Measurements from ENCODE around the gene SPRED3.
"Not testable (repeated sequence)": the region's sequence is repeated elsewhere in the genome, so short reads cannot be mapped to it uniquely, and the experiment has no call there.

Gene SPRED3

DNA sequence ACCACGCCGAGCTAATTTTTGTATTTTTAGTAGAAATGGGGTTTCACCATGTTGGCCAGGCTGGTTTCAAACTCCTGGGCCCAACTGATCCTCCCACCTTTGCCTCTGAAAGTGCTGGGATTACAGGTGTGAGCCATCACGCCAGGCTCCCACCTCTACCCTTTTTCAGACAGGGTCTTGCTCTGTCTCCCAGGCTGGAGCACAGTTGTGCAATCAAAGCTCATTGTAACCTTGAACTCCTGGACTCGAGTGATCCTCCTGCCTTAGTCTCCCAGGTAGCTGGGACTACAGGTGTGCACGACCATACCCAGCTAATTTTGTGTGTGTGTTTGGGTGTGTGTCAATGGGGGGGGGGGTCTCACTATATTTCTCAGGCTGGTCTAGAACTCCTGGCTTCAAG lies 35.8 kb downstream of the SPRED3 start:
- H3K4me3 ChIP-seq (ENCODE audit: low read depth, low read length), result no peak overlapping the region
- H3K4me1 ChIP-seq (ENCODE audit: control insufficient read depth, insufficient read depth, low read length), result peaks cover 13% of the 10 kb centered on the region
- no peak overlapping the region for H3K9ac ChIP-seq (ENCODE audit: low read length)
- no peaks in the 10 kb centered on the region for H3K9me3 ChIP-seq (ENCODE audit: control insufficient read depth, insufficient read depth, low read depth, low read length)
- no peak overlapping the region for H3K27ac ChIP-seq (ENCODE audit: low read depth, low read length)
- H3K27me3 ChIP-seq (ENCODE audit: control insufficient read depth, insufficient read depth, low read length), result no peaks in the 10 kb centered on the region
- no peaks in the 10 kb centered on the region for H3K36me3 ChIP-seq (ENCODE audit: control insufficient read depth, insufficient read depth, low read length)

DNA sequence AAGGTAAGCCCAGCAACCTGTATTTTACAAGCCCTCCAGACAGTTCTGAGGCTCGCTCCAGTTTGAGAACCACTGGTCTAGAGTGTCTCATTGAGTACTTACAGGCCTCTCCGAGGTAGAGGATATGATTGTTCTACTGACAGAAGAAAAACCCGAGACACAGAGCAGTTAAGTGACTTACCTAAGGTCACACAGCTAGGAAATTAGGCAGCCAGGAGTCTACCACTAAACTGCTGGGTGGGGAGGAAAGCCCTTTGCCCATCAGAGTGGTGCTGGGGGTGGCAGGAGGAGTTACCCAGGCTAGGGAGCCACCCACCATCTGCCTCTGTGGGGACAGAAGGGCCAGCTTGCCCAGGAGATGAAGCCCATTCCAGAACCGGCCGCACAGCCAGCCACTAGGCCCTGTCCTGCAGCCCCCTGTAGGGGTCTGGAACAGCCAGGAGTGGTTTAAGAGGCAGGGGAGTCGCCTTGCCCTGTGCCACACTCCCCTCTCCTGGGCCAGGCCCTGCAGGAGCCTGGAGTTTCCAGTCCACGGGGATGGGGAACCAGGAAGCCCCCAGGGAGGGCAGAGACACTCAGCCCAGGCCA lies 36.8 kb downstream of the SPRED3 start:
- Histone ChIP-seq H3K4me3 (ENCODE audit: low read depth, low read length) (no peak overlapping the region), H3K9me3 (ENCODE audit: control insufficient read depth, insufficient read depth, low read depth, low read length) (no peaks in the 10 kb centered on the region), H3K27me3 (ENCODE audit: control insufficient read depth, insufficient read depth, low read length) (no peaks in the 10 kb centered on the region), H3K27ac (ENCODE audit: low read depth, low read length) (no peak overlapping the region), H3K36me3 (ENCODE audit: control insufficient read depth, insufficient read depth, low read length) (no peaks in the 10 kb centered on the region), H3K9ac (ENCODE audit: low read length) (peak overlapping the region; percentile 29), H3K4me1 (ENCODE audit: control insufficient read depth, insufficient read depth, low read length) (peaks cover 13% of the 10 kb centered on the region)

DNA sequence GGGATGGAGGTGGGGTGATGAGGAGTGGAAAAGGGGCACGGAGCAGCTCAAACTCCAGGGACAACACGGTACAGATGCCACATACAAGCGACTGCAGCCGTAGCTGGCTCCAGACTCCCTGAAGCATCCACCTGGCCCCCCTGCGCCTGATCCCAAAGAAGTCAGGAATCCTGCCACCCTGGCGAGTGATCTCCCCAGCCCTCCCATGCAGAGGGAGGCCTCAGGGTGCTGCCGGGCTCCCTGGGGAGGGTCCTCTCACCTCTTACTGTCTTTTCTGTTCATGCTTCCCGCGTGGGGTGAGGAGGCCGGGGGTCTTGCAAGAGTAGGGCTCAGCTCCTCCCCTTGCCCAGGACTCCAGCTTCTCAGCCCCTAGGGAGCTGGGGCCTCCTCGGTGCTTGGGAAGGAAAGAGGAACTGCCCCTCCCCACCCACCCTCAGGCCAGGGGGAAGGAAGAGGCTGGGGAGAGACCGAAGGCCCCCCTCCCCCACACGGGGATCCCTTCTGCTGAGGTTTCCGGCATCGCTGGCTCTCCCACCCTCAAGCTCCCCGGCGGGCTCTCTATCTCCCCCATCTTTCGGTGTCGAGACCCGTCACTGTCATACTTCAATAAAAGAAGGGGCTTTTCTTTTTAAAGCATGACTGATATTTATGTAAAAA lies 37.4 kb downstream of the SPRED3 start, which contains the start of gene RASGRP4:
Gene RASGRP4, minus strand, starts transcription at position 410 of the 657 bp plus-strand sequence. Its CDS starts 128 bp downstream, at position 282.
- Histone ChIP-seq H3K4me3 (ENCODE audit: low read depth, low read length) (peak within 1 kb of the TSS; percentile 27; the same call in 1 of the 2 replicates), H3K9ac (ENCODE audit: low read length) (peak within 1 kb of the TSS; percentile 29), H3K27me3 (ENCODE audit: control insufficient read depth, insufficient read depth, low read length) (no peaks in the 10 kb centered on the region), H3K27ac (ENCODE audit: low read depth, low read length) (no peak within 1 kb of the TSS), H3K9me3 (ENCODE audit: control insufficient read depth, insufficient read depth, low read depth, low read length) (no peaks in the 10 kb centered on the region), H3K4me1 (ENCODE audit: control insufficient read depth, insufficient read depth, low read length) (peaks cover 13% of the 10 kb centered on the region), H3K36me3 (ENCODE audit: control insufficient read depth, insufficient read depth, low read length) (no peaks in the 10 kb centered on the region)

DNA sequence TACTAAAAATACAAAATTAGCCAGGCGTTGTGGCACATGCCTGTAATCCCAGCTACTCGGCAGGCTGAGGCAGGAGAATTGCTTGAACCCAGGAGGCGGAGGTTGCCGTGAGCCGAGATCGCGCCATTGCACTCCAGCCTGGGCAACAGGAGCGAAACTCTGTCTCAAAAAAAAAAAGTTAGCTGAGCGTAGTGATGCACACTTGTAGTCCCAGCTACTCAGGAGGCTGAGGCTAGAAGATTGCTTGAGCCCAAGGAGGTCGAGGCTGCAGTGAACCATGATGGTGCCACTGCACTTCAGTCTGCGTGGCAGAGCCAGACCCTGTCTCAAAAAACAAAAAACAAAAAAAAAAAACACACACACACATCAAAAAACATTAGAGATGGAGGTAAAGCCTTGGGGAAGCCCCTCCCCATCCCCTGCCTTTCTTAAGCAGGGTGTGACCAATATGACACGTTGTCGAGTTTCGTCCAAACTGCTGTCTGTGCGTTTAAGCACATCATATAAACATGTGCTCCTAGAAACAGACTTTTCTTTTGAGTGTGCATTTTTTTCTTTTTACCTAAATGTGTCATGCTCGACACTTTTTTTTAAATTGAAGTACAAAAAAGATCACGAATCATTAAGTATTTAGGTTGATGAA lies 38.7 kb downstream of the SPRED3 start:
- H3K9me3 ChIP-seq (ENCODE audit: control insufficient read depth, insufficient read depth, low read depth, low read length); H3K36me3 ChIP-seq (ENCODE audit: control insufficient read depth, insufficient read depth, low read length); H3K9ac ChIP-seq (ENCODE audit: low read length); H3K27me3 ChIP-seq (ENCODE audit: control insufficient read depth, insufficient read depth, low read length); H3K4me3 ChIP-seq (ENCODE audit: low read depth, low read length); H3K27ac ChIP-seq (ENCODE audit: low read depth, low read length): not testable (repeated sequence)
- peaks cover 13% of the 10 kb centered on the region for H3K4me1 ChIP-seq (ENCODE audit: control insufficient read depth, insufficient read depth, low read length)

DNA sequence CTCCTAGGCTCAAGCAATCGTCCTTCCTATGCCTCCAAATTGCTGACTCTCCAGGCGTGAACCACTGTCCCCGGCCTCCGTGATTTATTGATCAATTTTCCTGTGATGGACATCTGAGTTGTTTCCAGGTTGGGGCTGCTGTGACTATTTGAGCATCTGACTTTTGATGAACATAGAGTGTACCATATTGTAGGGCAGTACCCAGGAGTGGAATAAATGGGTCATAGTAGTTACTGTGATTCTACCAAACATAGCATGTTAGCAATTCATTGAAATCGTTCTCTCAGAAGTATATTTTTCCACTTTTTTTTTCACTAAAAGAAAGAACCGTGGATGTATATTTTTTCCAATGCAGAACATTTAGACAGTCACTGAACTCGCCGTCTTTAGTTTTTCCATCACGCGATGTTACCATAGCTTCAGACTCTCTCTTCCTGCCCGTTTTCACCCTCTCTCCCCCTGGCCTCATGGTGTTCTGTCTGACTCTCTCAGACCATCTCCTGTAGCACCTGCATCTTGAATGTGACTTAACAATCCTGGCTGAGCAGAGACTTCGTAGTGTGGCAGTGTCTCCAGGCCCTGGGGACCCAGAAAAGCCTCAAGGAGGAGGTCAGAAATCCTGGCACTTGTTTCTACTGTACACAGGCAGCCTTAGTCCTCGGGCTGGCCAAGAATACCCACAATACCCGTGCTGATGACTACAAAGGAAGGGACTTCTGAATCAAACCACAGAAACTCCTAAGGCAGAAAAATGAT lies 40.7 kb downstream of the SPRED3 start:
- Histone ChIP-seq H3K27ac (ENCODE audit: low read depth, low read length) (no peak overlapping the region), H3K27me3 (ENCODE audit: control insufficient read depth, insufficient read depth, low read length) (no peaks in the 10 kb centered on the region; the same call in 1 of the 2 replicates), H3K4me3 (ENCODE audit: low read depth, low read length) (no peak overlapping the region), H3K36me3 (ENCODE audit: control insufficient read depth, insufficient read depth, low read length) (no peaks in the 10 kb centered on the region), H3K4me1 (ENCODE audit: control insufficient read depth, insufficient read depth, low read length) (peaks cover 18% of the 10 kb centered on the region), H3K9ac (ENCODE audit: low read length) (no peak overlapping the region), H3K9me3 (ENCODE audit: control insufficient read depth, insufficient read depth, low read depth, low read length) (no peaks in the 10 kb centered on the region)

DNA sequence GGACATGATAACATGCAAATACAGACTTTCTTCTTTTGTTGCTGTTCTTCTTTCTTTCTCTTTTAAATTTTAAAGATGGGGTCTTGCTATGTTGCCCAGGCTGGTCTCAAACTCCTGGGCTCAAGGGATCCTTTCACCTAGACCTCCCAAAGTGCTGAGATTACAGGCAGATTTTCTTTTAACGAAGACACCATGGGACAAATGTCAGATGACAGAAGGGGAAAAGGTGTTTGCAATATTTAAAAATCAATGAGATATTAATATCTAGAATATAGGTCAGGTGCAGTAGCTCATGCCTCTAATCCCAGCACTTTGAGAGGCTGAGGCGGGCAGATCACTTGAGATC lies 41.3 kb downstream of the SPRED3 start:
- no peak overlapping the region for H3K9ac ChIP-seq (ENCODE audit: low read length)
- H3K9me3 ChIP-seq (ENCODE audit: control insufficient read depth, insufficient read depth, low read depth, low read length), result no peaks in the 10 kb centered on the region
- H3K36me3 ChIP-seq (ENCODE audit: control insufficient read depth, insufficient read depth, low read length), result no peaks in the 10 kb centered on the region
- peaks cover 21% of the 10 kb centered on the region for H3K4me1 ChIP-seq (ENCODE audit: control insufficient read depth, insufficient read depth, low read length)
- no peaks in the 10 kb centered on the region; the same call in 1 of the 2 replicates for H3K27me3 ChIP-seq (ENCODE audit: control insufficient read depth, insufficient read depth, low read length)
- H3K27ac ChIP-seq (ENCODE audit: low read depth, low read length), result no peak overlapping the region
- H3K4me3 ChIP-seq (ENCODE audit: low read depth, low read length), result no peak overlapping the region

DNA sequence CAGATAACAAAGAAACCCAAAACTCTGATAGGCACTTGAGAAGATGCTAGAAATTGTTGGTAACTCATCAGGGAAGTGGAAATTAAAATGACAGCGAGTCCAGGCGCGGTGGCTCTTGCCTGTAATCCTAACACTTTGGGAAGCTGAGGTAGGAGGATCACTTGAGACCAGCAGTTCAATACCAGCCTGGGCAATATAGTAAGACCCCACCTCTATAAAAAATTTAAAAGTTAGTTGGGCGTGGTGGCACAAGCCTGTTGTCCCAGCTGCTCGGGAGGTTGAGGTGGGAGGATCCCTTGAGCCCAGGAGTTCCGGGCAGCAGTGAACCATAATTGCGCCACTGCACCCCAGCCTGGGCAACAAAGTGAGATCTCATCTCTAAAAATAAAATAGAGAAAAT lies 42.4 kb downstream of the SPRED3 start:
- Histone ChIP-seq H3K36me3 (ENCODE audit: control insufficient read depth, insufficient read depth, low read length) (no peaks in the 10 kb centered on the region), H3K4me3 (ENCODE audit: low read depth, low read length) (no peak overlapping the region), H3K27me3 (ENCODE audit: control insufficient read depth, insufficient read depth, low read length) (no peaks in the 10 kb centered on the region; the same call in 1 of the 2 replicates), H3K9ac (ENCODE audit: low read length) (no peak overlapping the region), H3K27ac (ENCODE audit: low read depth, low read length) (no peak overlapping the region), H3K9me3 (ENCODE audit: control insufficient read depth, insufficient read depth, low read depth, low read length) (no peaks in the 10 kb centered on the region), H3K4me1 (ENCODE audit: control insufficient read depth, insufficient read depth, low read length) (peaks cover 19% of the 10 kb centered on the region)

DNA sequence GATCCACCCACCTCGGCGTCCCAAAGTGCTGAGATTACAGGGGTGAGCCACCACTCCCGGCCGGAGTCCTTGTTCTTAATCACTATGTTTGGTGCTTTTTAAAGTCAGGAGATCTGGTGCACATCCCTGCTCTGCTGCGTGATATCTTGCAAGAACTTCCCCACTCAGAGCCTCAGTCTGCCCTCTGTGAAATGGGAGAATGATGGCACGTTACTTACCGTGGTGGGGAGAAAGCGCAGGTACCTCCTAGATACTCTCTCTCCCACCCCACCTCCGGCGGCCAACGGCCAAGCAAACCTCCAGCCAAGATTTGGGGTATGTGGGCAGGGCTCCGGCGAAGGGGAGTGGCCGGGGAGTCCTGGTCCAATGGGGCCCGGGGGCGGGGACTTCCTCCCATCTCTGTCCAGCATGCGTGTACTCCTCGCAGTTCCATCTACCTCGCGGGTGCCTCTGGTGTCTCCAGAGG lies 44.8 kb downstream of the SPRED3 start, which contains the start of gene RYR1:
Gene RYR1, plus strand, starts transcription at position 424 of the 466 bp plus-strand sequence. CDS start 139 bp downstream, outside the sequence.
- no peaks in the 10 kb centered on the region for H3K9me3 ChIP-seq (ENCODE audit: control insufficient read depth, insufficient read depth, low read depth, low read length)
- H3K36me3 ChIP-seq (ENCODE audit: control insufficient read depth, insufficient read depth, low read length), result no peaks in the 10 kb centered on the region
- peaks cover 13% of the 10 kb centered on the region for H3K4me1 ChIP-seq (ENCODE audit: control insufficient read depth, insufficient read depth, low read length)
- H3K27ac ChIP-seq (ENCODE audit: low read depth, low read length), result no peak within 1 kb of the TSS
- no peaks in the 10 kb centered on the region; the same call in 1 of the 2 replicates for H3K27me3 ChIP-seq (ENCODE audit: control insufficient read depth, insufficient read depth, low read length)
- no peak within 1 kb of the TSS for H3K9ac ChIP-seq (ENCODE audit: low read length)
- H3K4me3 ChIP-seq (ENCODE audit: low read depth, low read length), result peak within 1 kb of the TSS; percentile 61

DNA sequence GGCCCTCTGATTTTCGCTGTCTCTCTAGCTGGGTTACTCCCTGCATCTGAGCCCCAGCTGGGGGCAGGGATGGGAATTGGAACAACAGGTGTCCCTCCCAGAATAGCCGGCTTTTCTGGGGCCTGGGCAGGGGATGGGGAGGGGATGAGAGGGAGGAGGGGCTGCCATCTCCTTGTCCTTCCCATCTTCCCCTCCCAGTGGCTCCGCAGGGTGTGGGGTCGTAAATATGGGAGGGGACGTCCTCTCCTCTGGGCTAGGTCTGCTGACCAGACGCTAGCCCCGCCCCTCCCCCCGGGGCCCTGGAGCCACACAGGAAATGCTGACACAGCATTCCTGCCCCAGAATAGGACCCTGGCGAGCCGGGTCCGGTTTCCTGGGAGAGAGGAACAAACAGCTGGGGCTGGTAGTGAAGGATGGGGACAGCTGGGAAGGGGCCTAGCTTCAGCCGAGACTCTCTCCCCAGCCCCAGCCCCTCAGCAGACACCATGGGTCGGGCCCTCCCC lies 46.1 kb downstream of the SPRED3 start:
- peaks cover 13% of the 10 kb centered on the region for H3K4me1 ChIP-seq (ENCODE audit: control insufficient read depth, insufficient read depth, low read length)
- H3K27me3 ChIP-seq (ENCODE audit: control insufficient read depth, insufficient read depth, low read length), result no peaks in the 10 kb centered on the region; the same call in 1 of the 2 replicates
- no peaks in the 10 kb centered on the region for H3K36me3 ChIP-seq (ENCODE audit: control insufficient read depth, insufficient read depth, low read length)
- H3K9me3 ChIP-seq (ENCODE audit: control insufficient read depth, insufficient read depth, low read depth, low read length), result no peaks in the 10 kb centered on the region
- H3K9ac ChIP-seq (ENCODE audit: low read length), result no peak overlapping the region
- H3K27ac ChIP-seq (ENCODE audit: low read depth, low read length), result peak overlapping the region; percentile 60
- peak overlapping the region; percentile 61 for H3K4me3 ChIP-seq (ENCODE audit: low read depth, low read length)

DNA sequence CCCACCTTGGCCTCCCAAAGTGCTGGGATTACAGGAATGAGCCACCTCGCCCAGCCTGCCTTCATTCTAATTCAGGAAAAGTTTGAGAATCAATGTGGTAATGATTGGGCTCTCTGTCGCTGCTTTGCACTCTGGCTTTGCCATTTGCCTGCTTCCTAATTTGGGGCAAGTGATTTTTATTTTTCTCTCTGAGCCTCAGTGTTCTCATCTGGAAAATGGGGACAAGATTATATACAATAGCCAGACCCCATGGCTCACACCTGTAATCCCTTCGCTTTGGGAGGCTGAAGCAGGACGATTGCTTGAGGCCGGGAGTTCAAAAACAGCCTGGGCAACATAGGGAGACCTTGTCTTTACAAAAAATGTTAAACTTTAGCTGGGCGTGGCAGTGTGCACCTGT lies 48.8 kb downstream of the SPRED3 start:
- Histone ChIP-seq H3K4me1 (ENCODE audit: control insufficient read depth, insufficient read depth, low read length) (peaks cover 16% of the 10 kb centered on the region), H3K9me3 (ENCODE audit: control insufficient read depth, insufficient read depth, low read depth, low read length) (no peaks in the 10 kb centered on the region), H3K36me3 (ENCODE audit: control insufficient read depth, insufficient read depth, low read length) (no peaks in the 10 kb centered on the region), H3K9ac (ENCODE audit: low read length) (no peak overlapping the region), H3K27me3 (ENCODE audit: control insufficient read depth, insufficient read depth, low read length) (no peaks in the 10 kb centered on the region; the same call in 1 of the 2 replicates), H3K27ac (ENCODE audit: low read depth, low read length) (no peak overlapping the region), H3K4me3 (ENCODE audit: low read depth, low read length) (no peak overlapping the region)
